Trophoblast cell (in vitro differentiated cells and primary cell): ENCODE results near the gene PHACTR1.

Experiments
- DNase-seq, 2 donors: peaks; one replicate each; pipeline ENCODE4 v3.0.0-alpha.2; 2016
- H2AFZ ChIP-seq: 2 replicates; pipeline ENCODE4 v1.6.1; 2013; ENCODE audit warnings: low read length, moderate library complexity, mild to moderate bottlenecking; ENCODE audit not compliant: insufficient read depth, poor library complexity
- H2AK5ac ChIP-seq: 2 replicates; pipeline ENCODE4 v1.6.1; 2013; ENCODE audit warnings: mild to moderate bottlenecking, low read length
- H2BK120ac ChIP-seq: 2 replicates; pipeline ENCODE4 v1.6.1; 2013; ENCODE audit warnings: low read length, mild to moderate bottlenecking, moderate library complexity; ENCODE audit not compliant: insufficient read depth, poor library complexity
- H2BK12ac ChIP-seq: 2 replicates; pipeline ENCODE4 v1.6.1; 2013; ENCODE audit warnings: mild to moderate bottlenecking, low read length, moderate library complexity
- H2BK5ac ChIP-seq: 2 replicates; pipeline ENCODE4 v1.6.1; 2013; ENCODE audit warnings: low read length, low read depth, moderate library complexity, mild to moderate bottlenecking; ENCODE audit not compliant: poor library complexity
- H3K14ac ChIP-seq: 2 replicates; pipeline ENCODE4 v1.6.1; 2013; ENCODE audit warnings: mild to moderate bottlenecking, low read length
- H3K18ac ChIP-seq: 2 replicates; pipeline ENCODE4 v1.6.1; 2013; ENCODE audit warnings: mild to moderate bottlenecking, low read length
- H3K23ac ChIP-seq: 2 replicates; pipeline ENCODE4 v1.6.1; 2013; ENCODE audit warnings: low read length
- H3K27ac ChIP-seq: 2 replicates; pipeline ENCODE4 v1.5.1; 2013; ENCODE audit warnings: low read depth, mild to moderate bottlenecking, inconsistent platforms, low read length, moderate library complexity
- H3K27me3 ChIP-seq: 2 replicates; pipeline ENCODE4 v1.6.1; 2013; ENCODE audit warnings: inconsistent platforms, mild to moderate bottlenecking, low read length, moderate library complexity; ENCODE audit not compliant: insufficient read depth
- H3K36me3 ChIP-seq, 2 experiments: 1 replicate in 1 of 2; 2 replicates in 1 of 2; pipeline ENCODE4 v1.6.1; 2013; ENCODE audit warnings: low read length in 2 of 2, mild to moderate bottlenecking in 2 of 2, moderate library complexity in 1 of 2; ENCODE audit not compliant: insufficient read depth in 2 of 2, control insufficient read depth in 1 of 2
- H3K4ac ChIP-seq: 2 replicates; pipeline ENCODE4 v1.6.1; 2013; ENCODE audit warnings: low read depth, mild to moderate bottlenecking, low read length, moderate library complexity
- H3K4me1 ChIP-seq, 2 experiments: 1 replicate in 1 of 2; 2 replicates in 1 of 2; pipeline ENCODE4 v1.6.1; 2013; ENCODE audit warnings: low read length in 2 of 2, mild to moderate bottlenecking in 2 of 2, moderate library complexity in 1 of 2; ENCODE audit not compliant: insufficient read depth in 2 of 2, control insufficient read depth in 1 of 2
- H3K4me2 ChIP-seq: 2 replicates; pipeline ENCODE4 v1.6.1; 2013; ENCODE audit warnings: inconsistent platforms, mild to moderate bottlenecking, low read length, moderate library complexity
- H3K4me3 ChIP-seq: 2 replicates; pipeline ENCODE4 v1.5.1; 2013; ENCODE audit warnings: mild to moderate bottlenecking, low read depth, low read length, inconsistent platforms
- H3K79me1 ChIP-seq: one replicate; pipeline ENCODE4 v1.6.1; 2013; ENCODE audit warnings: low read length
- H3K79me2 ChIP-seq: 2 replicates; pipeline ENCODE4 v1.6.1; 2013; ENCODE audit warnings: low read length, mild to moderate bottlenecking; ENCODE audit not compliant: control insufficient read depth, insufficient read depth, poor library complexity
- H3K9ac ChIP-seq: 2 replicates; pipeline ENCODE4 v1.6.1; 2013; ENCODE audit warnings: mild to moderate bottlenecking, low read length
- H3K9me3 ChIP-seq: 2 replicates; pipeline ENCODE4 v1.6.1; 2013; ENCODE audit warnings: low read depth, mild to moderate bottlenecking, control low read depth, inconsistent platforms, low read length; ENCODE audit not compliant: insufficient read depth
- H4K12ac ChIP-seq: 2 replicates; pipeline ENCODE4 v1.6.1; 2013; ENCODE audit warnings: low read depth, mild to moderate bottlenecking, low read length, moderate library complexity
- H4K8ac ChIP-seq: 2 replicates; pipeline ENCODE4 v1.6.1; 2013; ENCODE audit warnings: low read depth, mild to moderate bottlenecking, low read length, moderate library complexity
- H4K91ac ChIP-seq: one replicate; pipeline ENCODE4 v1.6.1; 2013; ENCODE audit warnings: low read depth, mild to moderate bottlenecking, low read length, moderate library complexity
- WGBS: extraction: QIAGEN DNeasy Blood & Tissue Kit; methylation state at CpG from one replicate; pipeline ENCODE4 v1.1.7; 2013; ENCODE audit warnings: missing lambda C conversion rate; ENCODE audit not compliant: insufficient read length, insufficient coverage; ENCODE audit errors: extremely low coverage; 5-methylcytosine and 5-hydroxymethylcytosine counted together

Gene PHACTR1

GRCh38 chr6:13014504-13015378 lies 298.2 kb downstream of the PHACTR1 start:
- Histone ChIP-seq H3K36me3 (no peaks in the 10 kb centered on the region), H2BK12ac (no peak overlapping the region), H3K79me1 (no peaks in the 10 kb centered on the region), H4K91ac (no peak overlapping the region), H3K4me2 (peak overlapping the region; percentile 74), H2BK5ac (no peak overlapping the region), H3K79me2 (no peaks in the 10 kb centered on the region), H3K18ac (no peak overlapping the region), H3K4me3 (no peak overlapping the region), H4K8ac (no peak overlapping the region), H3K14ac (no peak overlapping the region), H3K27me3 (peaks cover 27% of the 10 kb centered on the region), H2AK5ac (no peak overlapping the region), H3K4me1 (peaks cover 17% of the 10 kb centered on the region in 2 experiments), H4K12ac (no peak overlapping the region), H3K4ac (no peak overlapping the region), H2AFZ (no peak overlapping the region), H2BK120ac (no peak overlapping the region), H3K9me3 (no peaks in the 10 kb centered on the region), H3K23ac (no peak overlapping the region), H3K9ac (no peak overlapping the region), H3K27ac (no peak overlapping the region)
- WGBS, result no CpG with 5 or more reads among the region's 40 CpGs
- peak in 1 of 2 donors; percentile 5 for DNase-seq

- Histone ChIP-seq H3K79me1 (no peaks in the 10 kb centered on the region), H3K23ac (no peak overlapping the region), H2BK12ac (no peak overlapping the region), H3K4ac (no peak overlapping the region), H3K27ac (no peak overlapping the region), H2AFZ (no peak overlapping the region), H3K36me3 (no peaks in the 10 kb centered on the region), H3K4me1 (peaks cover 17% of the 10 kb centered on the region in 2 experiments), H3K79me2 (no peaks in the 10 kb centered on the region), H3K14ac (no peak overlapping the region), H2BK120ac (no peak overlapping the region), H2AK5ac (no peak overlapping the region), H3K9me3 (no peaks in the 10 kb centered on the region), H4K91ac (no peak overlapping the region), H3K4me3 (no peak overlapping the region), H3K27me3 (peaks cover 27% of the 10 kb centered on the region), H2BK5ac (no peak overlapping the region), H3K9ac (no peak overlapping the region), H4K8ac (no peak overlapping the region), H3K18ac (no peak overlapping the region), H4K12ac (no peak overlapping the region), H3K4me2 (no peak overlapping the region)
- WGBS, result no CpG with 5 or more reads among the region's 3 CpGs
- no peak for DNase-seq
Measured at GRCh38 chr6:13015379-13015681, 298.8 kb downstream of the PHACTR1 start.

GRCh38 chr6:13024616-13025015 lies 308.0 kb downstream of the PHACTR1 start:
- Histone ChIP-seq H2AFZ (no peak overlapping the region), H3K27me3 (no peaks in the 10 kb centered on the region), H3K4ac (no peak overlapping the region), H3K14ac (no peak overlapping the region), H3K4me2 (no peak overlapping the region), H3K4me1 (no peaks in the 10 kb centered on the region), H3K79me2 (no peaks in the 10 kb centered on the region), H4K91ac (no peak overlapping the region), H3K18ac (no peak overlapping the region), H3K36me3 (no peaks in the 10 kb centered on the region), H2BK120ac (no peak overlapping the region), H4K8ac (no peak overlapping the region), H3K27ac (no peak overlapping the region), H2BK12ac (no peak overlapping the region), H4K12ac (no peak overlapping the region), H2AK5ac (no peak overlapping the region), H2BK5ac (no peak overlapping the region), H3K9ac (no peak overlapping the region), H3K9me3 (no peaks in the 10 kb centered on the region), H3K23ac (no peak overlapping the region), H3K4me3 (no peak overlapping the region), H3K79me1 (no peaks in the 10 kb centered on the region)
- no CpG with 5 or more reads among the region's 2 CpGs for WGBS
- DNase-seq, result no peak

- WGBS, result no CpG with 5 or more reads among the region's 5 CpGs
- no peak overlapping the region for H4K91ac ChIP-seq
- no peak overlapping the region for H3K4me2 ChIP-seq
- no peak overlapping the region for H3K23ac ChIP-seq
- H3K9ac ChIP-seq, result no peak overlapping the region
- no peak overlapping the region for H2BK120ac ChIP-seq
- no peaks in the 10 kb centered on the region for H3K79me2 ChIP-seq
- H2AK5ac ChIP-seq, result no peak overlapping the region
- DNase-seq, result no peak
- H2BK12ac ChIP-seq, result no peak overlapping the region
- H2BK5ac ChIP-seq, result no peak overlapping the region
- H3K14ac ChIP-seq, result no peak overlapping the region
- H3K18ac ChIP-seq, result no peak overlapping the region
- no peak overlapping the region for H2AFZ ChIP-seq
- no peak overlapping the region for H3K4me3 ChIP-seq
- no peaks in the 10 kb centered on the region for H3K36me3 ChIP-seq
- no peaks in the 10 kb centered on the region for H3K4me1 ChIP-seq
- H3K27me3 ChIP-seq, result no peaks in the 10 kb centered on the region
- no peak overlapping the region for H3K4ac ChIP-seq
- no peak overlapping the region for H3K27ac ChIP-seq
- no peak overlapping the region for H4K8ac ChIP-seq
- no peak overlapping the region for H4K12ac ChIP-seq
- H3K79me1 ChIP-seq, result no peaks in the 10 kb centered on the region
- H3K9me3 ChIP-seq, result no peaks in the 10 kb centered on the region
Measured at GRCh38 chr6:13025893-13026499, 309.4 kb downstream of the PHACTR1 start.
